ENCODE data around the gene DNAH9. TPM values are rescaled to one million over a fixed set of nuclear protein-coding genes. Genes with fewer than 3 reads are reported as not detected.

The DNAH9 gene
- total RNA-seq, 1 experiment from 2014 or later: 0.22 TPM

GRCh38 chr17:11852912-11853311 lies 254.6 kb downstream of the DNAH9 start:
- H3K27ac ChIP-seq (ENCODE audit: insufficient read length, low read depth, low read length): no peak overlapping the region

More at GRCh38 chr17:11852912-11853311, 254.6 kb downstream of the DNAH9 start:
- Mint-ChIP-seq H3K4me1 (peaks cover 26 to 42% of the 10 kb centered on the region in 2 experiments), H3K27me3 (ENCODE audit: low read depth) (peaks cover 2% of the 10 kb centered on the region; the same call in 1 of the 2 replicates), H3K9me3 (peaks cover 1 to 2% of the 10 kb centered on the region in 2 experiments; a peak in 3 of 5 replicates), H3K4me3 (no peak overlapping the region), H3K36me3 (ENCODE audit: insufficient read depth in 1 of 3, low read depth in 3 of 3) (peaks cover 0 to 4% (median 0%) of the 10 kb centered on the region in 3 experiments; a peak in 1 of 7 replicates), H3K27ac (no peak overlapping the region)
- no peak overlapping the region for H3T11ph ChIP-seq (ENCODE audit: low read length)
- no CpG with 5 or more reads among the region's 2 CpGs for WGBS (ENCODE audit: extremely low coverage, insufficient read length, low lambda C conversion rate)
- no peak overlapping the region for H3K18ac ChIP-seq (ENCODE audit: insufficient read length, low read depth, low read length)
- H4K8ac ChIP-seq (replicated peaks; ENCODE audit: insufficient read length, low read depth, low read length): no peak overlapping the region
- H3K79me1 ChIP-seq (ENCODE audit: insufficient read depth, low read depth, low read length, poor library complexity, severe bottlenecking): no peaks in the 10 kb centered on the region
- no peak overlapping the region for H3K9ac ChIP-seq (ENCODE audit: extremely low read depth, insufficient read length, low read length)
- no peak overlapping the region for H3K23ac ChIP-seq (ENCODE audit: insufficient read length, low read depth, low read length)
- no peaks in the 10 kb centered on the region for H3K23me2 ChIP-seq (ENCODE audit: insufficient read length, low read depth, low read length, poor library complexity, severe bottlenecking)
- TF ChIP-seq CTCF (conservative IDR thresholded peaks at IDR 0.05): no peak
- H2BK12ac ChIP-seq (ENCODE audit: insufficient read length, low read depth, low read length): no peak overlapping the region
- H3K79me2 ChIP-seq (ENCODE audit: insufficient read depth, low read length): no peaks in the 10 kb centered on the region
- H3K56ac ChIP-seq (ENCODE audit: insufficient read length, low read depth, low read length): no peak overlapping the region
- H4K20me1 ChIP-seq (ENCODE audit: control insufficient read depth, insufficient read depth, insufficient read length): no peaks in the 10 kb centered on the region
- no peak for DNase-seq
- H3K4me1 ChIP-seq (ENCODE audit: insufficient read depth, low read length): peaks cover 3% of the 10 kb centered on the region; the same call in 1 of the 2 replicates
- H2BK120ac ChIP-seq (ENCODE audit: low read depth, low read length, poor library complexity, severe bottlenecking): no peak overlapping the region
- H3K4ac ChIP-seq (ENCODE audit: low read depth, low read length): no peak overlapping the region
- no peak overlapping the region for H3K14ac ChIP-seq (ENCODE audit: insufficient read depth, low read length)
- H2AK5ac ChIP-seq (ENCODE audit: insufficient read length, low read length): no peak overlapping the region
- no peak overlapping the region for H2BK15ac ChIP-seq (ENCODE audit: low read depth, low read length)
- no peak overlapping the region for H3K4me2 ChIP-seq (ENCODE audit: insufficient read depth, insufficient read length, low read length)
- H2BK5ac ChIP-seq (ENCODE audit: insufficient read length, low read length): no peak overlapping the region
- no peaks in the 10 kb centered on the region for H3K9me3 ChIP-seq (ENCODE audit: control insufficient read depth, low read depth, low read length)
- no peak overlapping the region for H2AFZ ChIP-seq (ENCODE audit: low read length)
- no peak overlapping the region for H2BK20ac ChIP-seq (ENCODE audit: low read depth, low read length, poor library complexity, severe bottlenecking)
- H4K5ac ChIP-seq (ENCODE audit: insufficient read length, low read depth, low read length): no peak overlapping the region
- no peaks in the 10 kb centered on the region for H3K27me3 ChIP-seq (ENCODE audit: insufficient read depth, low read length)
- H4K91ac ChIP-seq (ENCODE audit: insufficient read length, low read depth, low read length): no peak overlapping the region
